K562 (cell line): ENCODE results near the gene ZNF548. TPM values are rescaled to one million over a fixed set of nuclear protein-coding genes. Genes with fewer than 3 reads are reported as not detected.

Experiments
- ATF4 ChIP-seq: fragments of 450-650 bp; formaldehyde crosslinking; IDR thresholded peaks from 2 replicates; pipeline ENCODE4 v1.4.0; 2022; ENCODE audit warnings: mild to moderate bottlenecking, moderate library complexity
- COPS2 ChIP-seq: fragments of 450-650 bp; conservative IDR thresholded peaks from 2 replicates; pipeline ENCODE4 v1.6.1; 2016; ENCODE audit warnings: mild to moderate bottlenecking, moderate library complexity
- CTBP1 ChIP-seq: fragments of 450-650 bp; IDR thresholded peaks from 2 replicates; pipeline ENCODE4 v1.6.1; 2016; ENCODE audit warnings: borderline replicate concordance
- E2F3 ChIP-seq: fragments of 250-450 bp; sonication (Bioruptor Pico); IDR thresholded peaks from 2 replicates; pipeline ENCODE4 v1.4.0; 2020; ENCODE audit warnings: mild to moderate bottlenecking
- ETV6 ChIP-seq, 3 experiments: fragments of 150-350 bp in 1 of 3; sonication (generic) in 1 of 3; formaldehyde crosslinking in 1 of 3; IDR thresholded peaks; 2 replicates each; pipeline versions ENCODE4 v1.6.1 to v1.8.0; 2014 to 2022; ENCODE audit warnings: borderline replicate concordance in 2 of 3, low read depth in 2 of 3, antibody characterized with exemption in 1 of 3, low read length in 1 of 3, mild to moderate bottlenecking in 1 of 3, missing genetic modification reagents in 1 of 3
- FOXJ2 ChIP-seq: fragments of 200-800 bp; sonication (Bioruptor generic); IDR thresholded peaks from 2 replicates; pipeline ENCODE4 v1.6.1; 2016; ENCODE audit warnings: missing genetic modification characterization, missing compliant biosample characterization
- GTF3C2 ChIP-seq: IDR thresholded peaks from 3 replicates; pipeline ENCODE4 v1.6.1; 2011; ENCODE audit warnings: borderline replicate concordance, mild to moderate bottlenecking, moderate library complexity; ENCODE audit not compliant: insufficient read length; ENCODE audit errors: extremely low read depth
- HDGF ChIP-seq: fragments of 450-650 bp; IDR thresholded peaks from 2 replicates; pipeline ENCODE4 v1.6.1; 2016
- KAT8 ChIP-seq: fragments of 450-650 bp; IDR thresholded peaks from 2 replicates; pipeline ENCODE4 v1.6.1; 2016; ENCODE audit warnings: low read depth, mild to moderate bottlenecking
- KLF13 ChIP-seq: fragments of 450-650 bp; IDR thresholded peaks from 2 replicates; pipeline ENCODE4 v1.6.1; 2016; ENCODE audit warnings: missing genetic modification characterization, low read depth, mild to moderate bottlenecking, missing compliant biosample characterization, moderate library complexity, borderline replicate concordance
- MNT ChIP-seq, 2 experiments: fragments of 450-650 bp; conservative IDR thresholded peaks; 2 replicates each; pipeline ENCODE4 v1.6.1; 2017; ENCODE audit warnings: mild to moderate bottlenecking in 2 of 2, moderate library complexity in 2 of 2
- MYC ChIP-seq, 2 experiments: fragments of 250-450 bp in 1 of 2; sonication (Bioruptor Pico) in 1 of 2; IDR thresholded peaks; 2 replicates each; pipeline versions ENCODE4 v1.5.1 to v1.6.1; 2012 to 2021; ENCODE audit warnings: low read depth in 2 of 2, borderline replicate concordance in 1 of 2, improper control_type of control experiment in 1 of 2, low read length in 1 of 2, mild to moderate bottlenecking in 1 of 2, moderate library complexity in 1 of 2
- RNF219 ChIP-seq: fragments of 250-450 bp; sonication (Bioruptor Pico); IDR thresholded peaks from 2 replicates; pipeline ENCODE4 v1.5.0; 2022; ENCODE audit warnings: mild to moderate bottlenecking
- SOX6 ChIP-seq: fragments of 450-650 bp; IDR thresholded peaks from 2 replicates; pipeline ENCODE4 v1.6.1; 2014; ENCODE audit warnings: mild to moderate bottlenecking
- SPI1 ChIP-seq: IDR thresholded peaks from 2 replicates; pipeline ENCODE4 v1.6.1; 2011; ENCODE audit warnings: low read depth, low read length, control low read depth, borderline replicate concordance
- TAF7 ChIP-seq: fragments of 450-650 bp; IDR thresholded peaks from 2 replicates; pipeline ENCODE4 v1.6.1; 2016; ENCODE audit warnings: missing genetic modification characterization, missing compliant biosample characterization
- TRIM28 ChIP-seq: fragments of 450-650 bp; IDR thresholded peaks from 2 replicates; pipeline ENCODE4 v1.6.1; 2017
- U2AF2 ChIP-seq: fragments of 200-400 bp; formaldehyde crosslinking; optimal IDR thresholded peaks from 2 replicates; pipeline ENCODE3; 2017; ENCODE audit warnings: low read depth, mild to moderate bottlenecking, low read length
- ZNF263 ChIP-seq: sonication (generic); formaldehyde crosslinking; IDR thresholded peaks from 2 replicates; pipeline ENCODE4 v1.8.0; 2022; ENCODE audit warnings: mild to moderate bottlenecking, missing genetic modification reagents, borderline replicate concordance
- ZNF408 ChIP-seq: fragments of 250-450 bp; sonication (Bioruptor Pico); IDR thresholded peaks from 2 replicates; pipeline ENCODE4 v1.4.0; 2020; ENCODE audit warnings: low read depth, mild to moderate bottlenecking, moderate library complexity
- polyA plus RNA-seq, 8 experiments: library from polyadenylated mRNA; depleted of rRNA in 4 of 8; stranded (reverse) in 5 of 8; unstranded in 3 of 8; fragments of >200 nt; fragmentation: Nextera tagmentation in 2 of 8; fragmentation: Illumina TruSeq in 1 of 8; extraction: Ambion mirVana in 2 of 8; extraction: Trizol in 1 of 8; gene quantifications; 2 replicates each; pipeline versions ENCODE4 v1.2.1 to v1.2.3, GENCODE V29; 2011 to 2014; ENCODE audit warnings: inconsistent platforms in 1 of 8, missing spikeins in 1 of 8
- total RNA-seq, 7 experiments: library from RNA; depleted of rRNA in 6 of 7; stranded (reverse); fragments of >200 nt in 6 of 7; fragmentation: Illumina TruSeq in 2 of 7; extraction: Trizol in 2 of 7; gene quantifications; 2 replicates each; pipeline versions ENCODE4 v1.2.1 to v1.2.3, GENCODE V29; 2011 to 2021; ENCODE audit warnings: low replicate concordance in 1 of 7

Gene ZNF548
- total and polyA plus RNA-seq, 9 of the 15 experiments (the other 6 are each of a cell fraction or from before 2014, with no cell fraction given), result 1.5 to 8.7 (median 4.5) TPM

GRCh38 chr19:57362997-57363687 is 26.5 kb upstream of the ZNF548 start, which contains the start of the genes TRAPPC2B and ZNF547 (continued):
- TF ChIP-seq ATF4, result no peak
- TF ChIP-seq RNF219, result no peak
- TF ChIP-seq FOXJ2, result no peak
- no peak for TF ChIP-seq TRIM28
- no peak for TF ChIP-seq COPS2
- peak; percentile 45 for TF ChIP-seq MYC (IDR thresholded peaks at IDR 0.05; ENCODE audit: low read depth, low read length)
- no peak for TF ChIP-seq MYC (CRISPR knock-in tag; IDR thresholded peaks at IDR 0.05; ENCODE audit: borderline replicate concordance, low read depth)
- TF ChIP-seq GTF3C2, result no peak
- no peak for TF ChIP-seq KAT8
- no peak for TF ChIP-seq U2AF2
- TF ChIP-seq HDGF, result no peak
- TF ChIP-seq SPI1, result no peak
- TF ChIP-seq TAF7 (tag), result no peak
- no peak for TF ChIP-seq CTBP1
- TF ChIP-seq SOX6, result no peak
- no peak for TF ChIP-seq ETV6 (IDR thresholded peaks at IDR 0.05; ENCODE audit: borderline replicate concordance in 1 of 2, low read depth in 2 of 2, low read length in 1 of 2)
- TF ChIP-seq ETV6 (CRISPR knock-in tag; IDR thresholded peaks at IDR 0.05; ENCODE audit: borderline replicate concordance), result no peak
- no peak for TF ChIP-seq KLF13
- no peak for TF ChIP-seq ZNF408 (CRISPR knock-in tag)
- peak; percentile 31 to 75; a peak in 2 of 4 replicates for TF ChIP-seq MNT (conservative IDR thresholded peaks at IDR 0.05)
- TF ChIP-seq E2F3 (CRISPR knock-in tag), result no peak
- no peak for TF ChIP-seq ZNF263
